GM19463 (cell line): ENCODE results near the gene RABGAP1L.

Experiments
- ATAC-seq: cut with Tn5 transposase; IDR thresholded peaks from one replicate; pipeline ENCODE4 v1.9.1; 2021; ENCODE audit warnings: mild to moderate bottlenecking, moderate library complexity; ENCODE audit not compliant: unreplicated experiment

Gene RABGAP1L

DNA sequence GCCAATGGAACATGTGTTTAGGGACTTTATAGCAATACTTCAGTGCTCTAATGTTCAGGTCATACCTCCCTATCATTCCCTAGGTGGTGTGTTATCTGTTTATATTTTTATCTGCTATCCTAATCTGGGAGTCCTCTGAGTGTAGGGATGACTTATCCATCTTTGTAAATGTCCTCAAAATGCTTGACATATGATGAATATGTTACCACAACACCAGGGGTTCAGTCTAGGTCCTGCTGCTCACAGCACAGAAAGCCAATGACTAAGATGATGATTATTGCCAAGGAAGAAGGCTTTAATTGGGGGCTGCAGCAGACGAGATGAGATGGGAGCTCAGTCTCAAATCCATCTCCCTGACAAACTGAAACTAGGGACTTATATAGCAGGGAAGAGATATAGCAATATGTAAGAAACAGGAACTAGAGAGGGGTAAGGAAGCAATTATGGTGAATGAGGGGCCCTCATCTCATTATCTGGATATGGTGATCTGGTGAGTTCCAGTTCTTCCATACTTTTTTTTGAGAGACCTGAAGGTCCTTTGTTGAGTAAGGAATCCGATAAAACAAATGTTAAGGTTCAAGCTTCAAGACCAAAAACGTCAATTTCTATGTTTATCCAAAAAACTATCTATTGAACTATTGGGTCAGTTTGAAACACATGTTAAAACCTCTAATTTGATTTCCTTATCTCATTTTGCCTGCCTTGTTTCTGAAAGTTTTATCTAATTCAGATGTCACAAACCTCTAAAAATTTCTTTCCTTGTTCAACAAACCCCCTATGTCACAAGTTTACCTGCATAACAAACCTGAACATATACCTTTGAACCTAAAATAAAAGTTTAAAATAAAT, 583.7 kb downstream of the RABGAP1L start:
- no peak for ATAC-seq

DNA sequence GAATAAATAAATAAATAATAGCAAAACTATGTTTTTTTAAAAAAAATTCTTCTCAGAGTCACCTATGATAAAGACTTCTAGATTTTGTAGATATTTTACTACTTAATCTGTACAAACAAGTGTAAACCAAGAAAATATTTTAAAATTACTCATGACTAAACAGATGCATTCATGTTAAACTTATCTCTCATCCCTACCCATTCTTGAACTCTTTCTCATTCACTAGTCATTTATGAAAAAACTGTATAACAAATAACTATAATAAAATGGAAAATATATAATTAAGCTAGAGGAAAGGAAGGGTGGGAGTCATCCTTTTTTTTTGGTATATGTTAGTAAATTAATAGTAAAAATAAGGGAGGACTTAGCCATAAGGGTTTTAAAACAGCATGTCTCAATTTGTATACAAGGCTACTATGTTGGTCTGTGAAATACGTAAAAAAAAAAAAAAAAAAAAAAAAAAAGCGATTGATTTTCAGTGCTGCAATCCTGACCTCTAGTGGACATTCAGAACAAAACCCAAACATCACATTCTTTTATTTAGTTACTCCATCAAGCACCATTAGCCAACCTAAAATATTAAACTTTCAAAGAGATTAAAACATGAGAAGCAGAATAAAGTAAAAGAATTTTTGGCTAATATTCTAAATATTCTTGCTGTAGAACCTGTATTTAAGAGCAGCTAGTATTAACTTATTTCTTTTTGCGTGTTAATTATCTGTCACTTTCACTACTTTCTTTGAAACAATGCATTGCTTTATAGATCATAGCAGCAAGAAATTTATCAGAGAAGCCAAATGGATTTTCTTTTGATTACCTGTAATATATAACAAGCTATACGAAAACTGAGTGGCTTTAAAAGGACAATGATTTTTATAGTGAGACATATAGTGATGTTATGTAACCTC, 584.6 kb downstream of the RABGAP1L start:
- no peak for ATAC-seq

DNA sequence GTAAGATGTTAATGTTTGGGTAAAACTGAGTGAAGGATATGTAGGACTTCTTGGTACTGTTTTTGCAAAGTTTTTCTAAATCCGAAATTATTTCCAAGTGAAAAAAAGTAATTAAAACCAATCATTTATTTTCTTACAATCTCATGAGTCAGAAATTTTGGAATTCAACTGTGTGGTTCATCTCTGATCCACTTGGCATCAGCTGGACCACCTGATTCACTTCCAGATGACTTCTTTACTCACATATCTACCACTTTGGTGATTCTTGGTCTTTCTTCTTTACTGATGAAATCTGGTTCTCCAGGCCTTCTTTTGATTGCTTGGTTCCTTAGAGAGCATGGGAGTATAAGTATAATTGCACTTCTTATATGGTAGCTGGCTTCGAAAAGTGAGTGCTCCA, 585.6 kb downstream of the RABGAP1L start:
- ATAC-seq: no peak

DNA sequence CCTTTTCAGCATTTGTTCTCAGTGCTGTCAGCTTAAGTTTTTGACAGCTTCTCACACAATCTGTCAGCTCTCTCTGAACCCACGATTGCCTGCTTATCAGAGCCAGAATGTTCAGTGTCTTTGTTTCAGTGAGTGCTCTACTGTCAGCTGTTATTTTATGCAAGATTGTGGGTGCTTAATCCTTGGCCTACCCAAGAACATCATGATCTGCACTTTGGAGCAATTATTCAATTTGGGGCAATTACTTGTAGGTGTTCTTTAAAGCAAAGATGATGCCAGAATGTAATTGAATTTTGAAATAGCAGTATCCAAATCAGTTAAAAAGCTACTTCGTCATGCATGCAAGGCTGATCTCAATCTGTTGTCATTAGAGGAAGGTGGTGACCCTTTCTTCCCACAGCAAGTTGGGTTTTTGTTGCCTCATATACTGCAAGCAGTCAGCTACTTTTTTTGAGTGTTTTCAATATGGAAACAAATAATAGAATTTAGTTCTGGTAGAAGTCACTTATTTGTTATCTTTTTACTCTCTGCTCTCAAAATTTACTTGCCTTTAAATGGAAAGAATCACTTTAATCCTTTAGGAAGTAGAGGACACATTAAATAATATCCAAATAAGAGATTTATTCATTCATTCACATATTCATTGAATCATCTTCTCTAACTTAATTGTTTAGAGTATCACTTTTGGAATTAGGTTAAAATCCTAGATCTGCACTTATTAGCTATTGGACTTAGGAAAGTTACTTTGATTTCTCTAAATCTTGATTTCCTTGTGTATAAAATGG, 586.9 kb downstream of the RABGAP1L start:
- ATAC-seq: no peak

DNA sequence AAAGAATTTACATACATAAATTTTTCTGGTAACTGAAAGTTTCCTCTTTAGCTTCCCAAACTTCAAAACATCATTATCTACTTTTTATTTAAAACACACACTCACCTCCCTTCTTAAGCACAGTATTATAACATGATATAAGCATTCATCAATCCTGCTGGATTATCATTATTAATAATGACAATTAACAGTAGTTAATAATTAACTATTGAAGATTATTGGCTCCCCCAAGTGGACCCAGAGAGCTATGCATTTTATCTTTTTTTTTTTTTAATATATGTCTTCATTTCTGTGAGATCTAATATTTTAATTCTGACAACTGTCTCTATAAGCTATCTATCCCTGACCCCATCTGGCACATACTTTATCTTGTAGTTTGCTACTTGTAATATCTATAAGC, 588.3 kb downstream of the RABGAP1L start:
- no peak for ATAC-seq

DNA sequence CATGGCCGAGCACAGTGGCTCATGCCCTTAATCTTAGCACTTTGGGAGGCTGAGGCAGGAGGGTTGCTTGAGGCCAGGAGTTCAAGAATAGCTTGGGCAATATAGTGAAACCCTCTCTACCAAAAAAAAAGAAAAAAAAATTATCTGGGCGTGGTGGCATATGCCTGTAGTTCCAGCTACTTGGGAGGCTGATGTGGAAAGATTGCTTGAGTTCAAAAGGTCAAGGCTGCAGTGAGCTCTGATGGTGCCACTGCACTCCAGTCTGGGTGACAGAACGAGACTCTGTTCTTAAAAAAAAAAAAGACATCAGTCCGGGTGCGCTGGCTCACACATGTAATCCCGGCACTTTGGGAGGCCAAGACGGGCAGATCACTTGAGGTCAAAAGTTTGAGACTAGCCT, 589.3 kb downstream of the RABGAP1L start:
- ATAC-seq: no peak

DNA sequence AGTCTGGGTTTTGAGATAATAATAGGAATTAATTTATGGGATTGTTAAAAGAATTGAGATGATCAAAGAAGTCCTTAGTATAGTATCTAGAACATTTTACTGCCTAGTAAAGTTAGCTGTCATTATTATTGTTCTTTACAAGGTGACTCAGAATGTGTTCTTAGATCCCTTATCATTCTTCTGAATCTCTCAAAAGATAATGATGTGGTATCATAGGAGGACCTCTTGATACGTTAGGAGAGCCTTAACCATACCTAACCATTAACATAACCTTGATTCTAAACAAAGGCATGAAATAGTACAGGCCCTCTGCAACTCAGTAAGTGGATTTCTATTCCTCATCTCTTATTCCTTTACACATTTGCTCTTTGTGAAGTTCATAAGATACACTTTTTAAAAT, 593.8 kb downstream of the RABGAP1L start:
- ATAC-seq: no peak

DNA sequence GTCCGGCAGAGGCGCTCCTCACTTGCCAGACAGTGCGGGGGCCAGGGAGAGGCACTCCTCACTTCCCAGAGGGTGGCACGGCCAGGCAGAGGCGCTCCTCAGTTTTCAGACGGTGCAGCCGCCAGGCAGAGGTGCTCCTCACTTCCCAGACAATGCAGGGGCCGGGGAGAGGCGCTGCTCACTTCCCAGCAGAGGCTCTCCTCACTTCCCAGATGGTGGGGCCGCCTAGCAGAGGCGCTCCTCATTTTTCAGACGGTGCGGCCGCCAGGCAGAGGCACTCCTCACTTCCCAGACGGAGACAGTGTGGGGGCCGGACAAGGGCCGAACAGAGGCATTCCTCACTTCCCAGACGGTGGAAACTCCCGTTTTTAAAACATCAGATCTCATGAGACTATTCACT, 602.0 kb downstream of the RABGAP1L start:
- no peak for ATAC-seq

DNA sequence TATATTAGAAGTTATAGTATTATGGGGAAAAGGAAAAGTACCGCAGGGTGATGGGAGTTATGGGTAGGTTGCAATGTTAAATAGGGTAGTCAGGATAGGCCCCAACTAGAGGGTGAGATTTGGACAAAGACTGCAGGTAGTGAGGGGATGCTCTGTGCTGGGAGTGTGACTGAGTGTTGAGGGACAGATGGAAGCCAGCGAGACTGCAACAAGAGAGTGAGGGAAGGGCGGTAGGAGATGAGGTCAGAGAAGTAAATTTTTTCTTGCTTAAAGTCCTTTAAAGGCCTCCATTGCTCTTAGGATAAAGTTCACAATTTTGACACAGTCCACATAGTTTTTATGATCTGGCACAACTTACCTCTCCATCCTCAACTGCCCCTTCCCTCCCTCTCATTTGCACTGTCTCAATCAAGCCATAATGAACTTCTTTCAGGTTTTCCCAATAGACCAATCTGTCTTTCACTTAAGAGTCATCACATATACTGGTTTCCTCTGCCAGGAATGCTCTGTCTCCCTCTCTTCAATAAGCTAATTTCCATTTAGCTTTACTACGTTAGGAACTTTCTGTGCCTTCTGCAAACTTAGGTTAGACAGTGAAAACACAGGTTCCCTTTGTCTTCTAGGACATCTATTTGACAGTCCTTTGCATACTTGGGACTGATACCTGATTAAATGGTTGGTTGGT, 602.7 kb downstream of the RABGAP1L start:
- ATAC-seq: no peak

DNA sequence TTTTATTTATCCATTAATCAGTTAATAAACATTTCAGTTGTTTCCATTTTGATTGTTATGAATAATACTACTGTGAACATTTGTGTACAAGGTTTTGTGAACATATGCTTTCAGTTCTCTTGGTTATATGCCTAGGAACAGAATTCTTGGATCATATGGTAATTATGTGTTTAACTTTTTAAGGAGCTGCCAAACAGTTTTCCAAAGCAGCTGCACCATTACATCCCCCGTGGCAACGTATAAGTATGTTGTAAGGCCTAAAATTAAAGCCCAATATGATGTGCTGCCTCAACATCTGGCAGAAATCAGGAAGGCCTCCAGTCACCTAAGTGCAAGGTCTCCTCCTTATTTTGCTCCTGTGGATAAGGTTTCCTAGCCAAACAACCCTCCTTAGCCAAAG, 604.9 kb downstream of the RABGAP1L start:
- no peak for ATAC-seq

DNA sequence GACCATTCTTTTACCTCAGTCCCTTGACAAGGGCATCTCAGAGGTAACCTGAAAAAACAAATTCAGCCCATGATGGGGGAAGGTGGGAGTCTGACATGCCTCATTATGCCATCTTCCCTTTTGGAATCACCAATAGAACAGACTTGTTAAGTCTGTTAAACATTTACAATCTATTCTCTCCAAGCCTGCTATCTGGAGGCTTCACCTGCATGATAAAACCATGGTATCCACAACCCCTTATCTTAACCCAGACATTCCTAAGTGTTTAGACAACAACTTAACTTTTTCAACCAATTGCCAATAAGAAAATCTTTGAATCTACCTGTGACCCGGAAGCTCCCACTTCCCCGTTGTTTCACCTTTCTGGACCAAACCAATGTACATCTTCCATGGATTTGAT, 607.4 kb downstream of the RABGAP1L start:
- no peak for ATAC-seq

DNA sequence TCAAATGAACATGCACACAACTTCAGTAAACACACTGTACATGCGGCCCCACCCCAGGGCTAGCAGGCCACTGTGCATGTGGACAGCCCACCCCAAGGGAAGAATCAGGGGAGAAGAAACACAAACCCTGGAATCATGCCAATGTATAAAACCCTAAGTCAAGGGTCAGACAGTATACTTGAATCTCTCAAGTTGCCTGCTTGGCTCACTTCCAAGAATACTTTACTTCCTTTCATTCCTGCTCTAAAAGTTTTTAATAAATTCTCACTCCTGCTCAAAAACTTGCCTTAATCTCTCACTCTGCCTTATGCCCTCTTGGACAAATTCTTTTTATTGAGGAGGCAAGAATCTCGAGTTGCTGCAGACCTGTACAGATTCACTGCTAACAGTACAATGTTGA, 609.2 kb downstream of the RABGAP1L start:
- no peak for ATAC-seq

DNA sequence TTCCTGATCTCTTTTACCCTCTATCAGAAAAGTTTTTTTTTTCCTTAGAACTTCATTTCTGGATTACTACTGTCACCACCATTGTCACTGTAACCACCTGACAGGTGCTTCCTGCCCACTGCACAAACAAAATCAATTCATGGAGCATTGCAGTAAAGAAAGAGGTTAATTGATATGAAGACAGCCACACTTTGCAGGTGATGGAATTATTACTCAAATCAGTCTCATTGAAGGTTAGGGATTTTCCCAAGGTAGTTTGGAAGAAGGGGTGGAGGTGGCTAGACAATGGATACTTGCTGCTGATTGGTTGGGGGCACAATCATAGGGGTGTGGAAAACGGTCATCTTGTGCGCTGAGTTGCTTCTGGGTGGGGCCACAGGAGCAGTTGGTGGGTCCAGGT, 609.6 kb downstream of the RABGAP1L start:
- no peak for ATAC-seq

DNA sequence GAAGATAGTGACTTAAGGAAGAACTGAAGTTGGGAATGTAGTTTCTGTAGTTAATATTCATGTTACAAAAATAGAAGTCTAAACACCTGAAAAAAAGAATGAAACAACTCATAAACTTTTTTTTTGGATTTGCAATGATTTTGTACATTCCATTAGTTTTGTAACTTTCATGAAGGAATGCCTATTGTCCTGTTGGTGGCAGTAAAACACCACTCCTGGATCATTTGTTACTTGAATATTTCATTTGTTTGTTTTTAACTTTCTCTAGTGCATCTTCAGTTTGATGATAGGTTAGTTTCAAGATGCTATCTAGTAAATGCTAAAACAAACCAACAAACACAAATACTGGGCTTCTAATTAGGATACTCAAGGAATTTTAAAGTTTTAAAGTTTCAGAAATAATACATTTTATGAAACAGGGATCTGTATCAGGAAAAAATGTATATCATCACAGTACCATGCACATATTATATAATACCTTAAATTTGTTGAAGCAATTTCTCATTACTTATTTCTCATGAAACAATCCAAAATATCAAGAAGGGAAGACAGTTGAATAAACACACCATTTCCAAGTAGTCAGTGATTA, 610.7 kb downstream of the RABGAP1L start:
- no peak for ATAC-seq

DNA sequence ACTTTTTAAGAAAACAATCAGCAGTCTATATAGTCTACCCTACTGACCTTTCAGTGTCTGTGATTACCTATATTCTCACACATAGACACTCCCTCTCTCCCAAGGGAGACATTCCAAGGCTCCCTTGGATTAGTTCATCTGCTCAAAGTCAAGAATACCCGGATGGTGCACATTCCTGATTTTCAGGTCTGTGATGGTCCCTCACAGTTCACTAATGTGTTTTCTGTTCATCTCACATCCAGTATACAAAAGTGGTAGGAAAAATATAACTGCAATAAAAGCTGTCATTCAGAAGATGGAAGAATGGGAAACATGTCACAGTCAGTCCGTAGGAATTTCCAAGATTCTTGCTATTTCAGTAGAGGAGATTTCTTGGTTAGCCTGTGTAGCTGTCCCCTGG, 616.3 kb downstream of the RABGAP1L start:
- no peak for ATAC-seq

DNA sequence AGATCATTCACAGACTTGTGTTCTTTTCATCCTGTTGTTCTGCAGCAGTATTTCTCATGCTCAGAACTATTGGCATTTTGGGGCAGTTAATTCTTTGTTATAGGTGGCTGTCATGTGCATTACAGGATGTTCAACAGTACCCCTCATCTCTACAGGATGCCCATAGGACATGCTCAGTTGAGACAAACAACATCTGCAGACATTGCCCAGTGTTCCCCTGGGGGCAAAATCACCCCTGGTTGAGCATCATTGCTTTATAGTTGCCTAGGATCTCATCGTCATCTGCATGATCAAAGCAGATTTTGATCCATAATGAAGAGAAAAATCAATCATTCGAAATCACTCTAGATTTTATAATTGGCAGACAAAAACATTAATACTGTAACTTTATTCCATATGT, 617.9 kb downstream of the RABGAP1L start:
- ATAC-seq: no peak

DNA sequence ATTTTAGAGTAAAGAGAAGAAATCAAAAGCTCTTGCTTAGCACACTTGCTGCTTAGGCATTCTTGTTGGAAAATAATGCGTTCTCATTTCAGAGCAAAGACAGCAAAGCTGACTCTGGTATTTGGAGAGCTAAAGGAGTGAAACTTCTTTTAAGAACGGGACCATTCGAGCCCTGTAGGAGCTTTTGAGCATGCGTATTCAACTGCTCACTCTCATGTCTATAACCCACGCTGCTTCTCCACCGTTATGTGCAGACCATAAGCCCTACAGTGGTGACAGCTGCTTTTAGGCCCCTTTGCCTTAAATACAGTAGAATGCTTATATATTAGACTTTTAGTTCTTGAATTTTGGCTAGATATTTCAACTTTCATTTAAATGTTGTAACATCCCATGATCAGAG, 626.2 kb downstream of the RABGAP1L start:
- ATAC-seq: no peak

DNA sequence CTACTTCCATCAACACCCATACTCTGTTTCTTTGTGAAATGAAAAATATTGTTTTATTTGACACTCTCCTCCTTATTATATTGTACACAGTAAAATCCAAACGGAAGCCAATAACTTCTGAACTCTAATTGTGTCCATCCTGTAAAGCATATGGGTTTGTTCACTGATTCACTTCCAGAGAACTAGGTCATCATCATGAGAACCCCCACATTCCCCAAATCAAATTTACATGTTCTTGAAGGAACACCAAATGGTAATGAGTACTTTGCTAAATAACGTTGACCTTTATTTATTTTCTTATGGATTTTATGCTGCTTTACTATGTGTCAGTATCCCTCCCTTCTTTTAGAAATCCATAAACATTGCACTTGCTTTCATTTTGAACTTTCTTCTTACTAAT, 627.0 kb downstream of the RABGAP1L start:
- no peak for ATAC-seq

DNA sequence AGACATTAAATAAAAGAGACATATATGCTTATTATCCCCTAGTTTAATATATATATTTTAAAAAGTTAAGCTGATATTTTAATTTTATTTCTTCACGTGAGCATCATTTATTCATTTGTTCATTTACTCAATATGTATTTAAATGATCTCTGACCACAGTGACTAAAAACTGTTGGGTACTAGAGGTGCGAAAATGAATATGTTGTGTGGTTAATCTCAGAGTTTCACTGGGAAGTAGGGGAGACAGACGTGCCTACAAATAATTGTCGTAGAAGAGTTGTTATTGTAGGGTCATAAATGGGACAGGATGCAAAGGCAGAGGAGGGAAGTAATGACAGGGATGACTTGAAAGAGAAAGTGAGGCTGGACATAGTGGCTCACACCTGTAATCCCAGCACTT, 627.4 kb downstream of the RABGAP1L start:
- peak; percentile 74 for ATAC-seq

DNA sequence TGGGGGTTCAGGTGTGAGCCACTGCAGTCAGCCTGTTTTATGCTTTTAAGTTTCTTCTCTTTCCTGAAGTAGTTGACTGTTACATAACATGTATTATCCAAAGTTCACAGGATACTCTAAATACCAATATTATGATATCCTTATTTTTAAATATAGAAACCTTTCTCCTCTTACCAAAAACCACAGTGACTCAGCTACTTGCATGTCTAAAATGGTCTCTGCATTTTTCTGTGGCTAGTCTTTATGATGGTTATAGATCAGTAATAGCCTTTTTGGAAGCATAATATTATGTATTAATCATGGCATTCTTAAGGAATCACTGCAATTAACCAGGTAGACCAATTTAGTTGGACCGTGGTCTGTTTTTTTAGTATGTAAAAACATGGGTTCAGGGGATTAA, 629.7 kb downstream of the RABGAP1L start:
- ATAC-seq: no peak
